ENCODE measurements around the gene UBE2E3. TPM values are rescaled to one million over a fixed set of nuclear protein-coding genes. Genes with fewer than 3 reads are reported as not detected.

The UBE2E3 gene
- total RNA-seq, 2 experiments from 2014 or later, result 37.0 to 69.6 TPM

GRCh38 chr2:180978903-180979748 lies 1.3 kb upstream of the UBE2E3 start:
- DNase-seq (no peak), ATAC-seq (no peak)
- no peaks in the 10 kb centered on the region for H3K9me3 Mint-ChIP-seq (ENCODE audit: low read depth)
- H3K4me1 Mint-ChIP-seq, result peaks cover 34% of the 10 kb centered on the region
- POLR2A ChIA-PET, result interaction anchor here (1.7 kb wide), 1 partner anchor 41 kb away, joined by 6 read pairs; no protein-coding TSS in a partner anchor
- peak overlapping the region; percentile 61 for H3K4me3 Mint-ChIP-seq
- CTCF ChIA-PET, result interaction anchor here (0.6 to 3.8 kb wide), 5 partner anchors 10 to 178 kb away, joined by 3 to 20 read pairs (median 3); no protein-coding TSS in a partner anchor
- peak overlapping the region; percentile 78 for H3K27ac Mint-ChIP-seq
- no peaks in the 10 kb centered on the region for H3K27me3 Mint-ChIP-seq
- intact Hi-C loops (cut with DNase I, micrococcal nuclease), result loop anchor here in 1 of 2 experiments (2.0 kb wide), 1 partner anchor 30 kb away; no protein-coding TSS in a partner anchor
- H3K36me3 Mint-ChIP-seq (ENCODE audit: low read depth), result peaks cover 17% of the 10 kb centered on the region

GRCh38 chr2:180979749-180980105 lies 678 bp upstream of the UBE2E3 start:
- peak overlapping the region; percentile 61 for H3K4me3 Mint-ChIP-seq
- H3K27ac Mint-ChIP-seq, result peak overlapping the region; percentile 78
- DNase-seq, result no peak
- no peak for ATAC-seq
- intact Hi-C loops (cut with DNase I, micrococcal nuclease), result loop anchor here (1.0 to 10.0 kb wide), 10 partner anchors 31 to 1738 kb away; partner anchors contain the start of genes CWC22 (in 2 of the 2), DNAJC10 (in 1 of the 2), ITGA4 (in 1 of the 2) and ITPRID2 (in 1 of the 2)
- POLR2A ChIA-PET, result interaction anchor here (0.7 to 1.7 kb wide), 2 partner anchors 42 to 54 kb away, joined by 3 to 6 read pairs; no protein-coding TSS in a partner anchor
- H3K9me3 Mint-ChIP-seq (ENCODE audit: low read depth), result no peaks in the 10 kb centered on the region
- H3K27me3 Mint-ChIP-seq, result no peaks in the 10 kb centered on the region
- CTCF ChIA-PET, result interaction anchor here (0.9 to 3.8 kb wide), 3 partner anchors 10 to 12 kb away, joined by 3 to 20 read pairs (median 5); no protein-coding TSS in a partner anchor
- peaks cover 22% of the 10 kb centered on the region for H3K36me3 Mint-ChIP-seq (ENCODE audit: low read depth)
- H3K4me1 Mint-ChIP-seq, result peaks cover 37% of the 10 kb centered on the region

- Mint-ChIP-seq H3K4me1 (peaks cover 48% of the 10 kb centered on the region), H3K27me3 (no peaks in the 10 kb centered on the region), H3K36me3 (ENCODE audit: low read depth) (peaks cover 27% of the 10 kb centered on the region), H3K27ac (peak overlapping the region; percentile 95), H3K9me3 (ENCODE audit: low read depth) (no peaks in the 10 kb centered on the region), H3K4me3 (peak overlapping the region; percentile 94)
- CTCF ChIA-PET, result interaction anchor here (0.7 to 3.8 kb wide), 17 partner anchors 8 to 481 kb away, joined by 3 to 20 read pairs (median 3); no protein-coding TSS in a partner anchor
- ATAC-seq (peak; percentile 5), DNase-seq (peak; percentile 38)
- intact Hi-C loops (cut with DNase I, micrococcal nuclease), result loop anchor here (1.0 to 10.0 kb wide), 9 partner anchors 42 to 1736 kb away; partner anchors contain the start of genes CWC22 (in 2 of the 2), DNAJC10 (in 1 of the 2), ITGA4 (in 1 of the 2) and ITPRID2 (in 1 of the 2)
- POLR2A ChIA-PET, result interaction anchor here (1.0 kb wide), 1 partner anchor 11 kb away, joined by 5 read pairs; no protein-coding TSS in a partner anchor
Observed at GRCh38 chr2:180980943-180981911, 822 bp downstream of the UBE2E3 start.

- ChIA-PET POLR2A (no interaction called here), CTCF (interaction anchor here (0.6 to 1.2 kb wide), 5 partner anchors 13 to 315 kb away, joined by 3 to 5 read pairs (median 3); no protein-coding TSS in a partner anchor)
- no peak overlapping the region for H3K27ac Mint-ChIP-seq
- intact Hi-C loops (cut with DNase I, micrococcal nuclease), result loop anchor here (2.0 to 10.0 kb wide), 6 partner anchors 47 to 1734 kb away; partner anchors contain the start of genes CWC22 (in 1 of the 2), DNAJC10 (in 1 of the 2), ITGA4 (in 1 of the 2) and ITPRID2 (in 1 of the 2)
- ATAC-seq, result peak; percentile 40
- no peaks in the 10 kb centered on the region for H3K27me3 Mint-ChIP-seq
- peaks cover 27% of the 10 kb centered on the region for H3K36me3 Mint-ChIP-seq (ENCODE audit: low read depth)
- H3K4me1 Mint-ChIP-seq, result peaks cover 48% of the 10 kb centered on the region
- no peak overlapping the region for H3K4me3 Mint-ChIP-seq
- peak; percentile 40 for DNase-seq
- H3K9me3 Mint-ChIP-seq (ENCODE audit: low read depth), result no peaks in the 10 kb centered on the region
Observed at GRCh38 chr2:180983468-180984242, 3.2 kb downstream of the UBE2E3 start.

- intact Hi-C loops (cut with DNase I, micrococcal nuclease), result loop anchor here (1.0 to 10.0 kb wide), 2 partner anchors 7 to 981 kb away; partner anchors contain the start of gene CWC22 (in 1 of the 2)
- H3K36me3 Mint-ChIP-seq (ENCODE audit: low read depth), result peaks cover 29% of the 10 kb centered on the region
- H3K27ac Mint-ChIP-seq, result no peak overlapping the region
- DNase-seq (no peak), ATAC-seq (no peak)
- ChIA-PET POLR2A (no interaction called here), CTCF (no interaction called here)
- H3K4me1 Mint-ChIP-seq, result peaks cover 48% of the 10 kb centered on the region
- H3K4me3 Mint-ChIP-seq, result no peak overlapping the region
- H3K9me3 Mint-ChIP-seq (ENCODE audit: low read depth), result no peaks in the 10 kb centered on the region
- no peaks in the 10 kb centered on the region for H3K27me3 Mint-ChIP-seq
Observed at GRCh38 chr2:180985771-180986395, 5.5 kb downstream of the UBE2E3 start.

- Mint-ChIP-seq H3K27me3 (no peaks in the 10 kb centered on the region), H3K4me3 (no peak overlapping the region), H3K9me3 (ENCODE audit: low read depth) (no peaks in the 10 kb centered on the region), H3K36me3 (ENCODE audit: low read depth) (peaks cover 31% of the 10 kb centered on the region), H3K4me1 (peaks cover 43% of the 10 kb centered on the region), H3K27ac (no peak overlapping the region)
- intact Hi-C loops (cut with DNase I, micrococcal nuclease), result loop anchor here in 1 of 2 experiments (10.0 kb wide), 1 partner anchor 982 kb away; the partner anchor contains the start of gene CWC22
- ATAC-seq (no peak), DNase-seq (no peak)
- ChIA-PET POLR2A (no interaction called here), CTCF (no interaction called here)
Observed at GRCh38 chr2:180987146-180987545, 6.7 kb downstream of the UBE2E3 start.

- POLR2A ChIA-PET, result no interaction called here
- H3K27ac Mint-ChIP-seq, result no peak overlapping the region
- no peak overlapping the region for H3K4me3 Mint-ChIP-seq
- H3K36me3 Mint-ChIP-seq (ENCODE audit: low read depth), result peaks cover 22% of the 10 kb centered on the region
- CTCF ChIA-PET, result interaction anchor here (1.0 kb wide), 1 partner anchor 9 kb away, joined by 3 read pairs; no protein-coding TSS in a partner anchor
- H3K4me1 Mint-ChIP-seq, result peaks cover 18% of the 10 kb centered on the region
- no peaks in the 10 kb centered on the region for H3K9me3 Mint-ChIP-seq (ENCODE audit: low read depth)
- intact Hi-C loops (cut with DNase I, micrococcal nuclease), result no loop called here
- ATAC-seq (no peak), DNase-seq (no peak)
- H3K27me3 Mint-ChIP-seq, result no peaks in the 10 kb centered on the region
Observed at GRCh38 chr2:180990337-180990736, 9.9 kb downstream of the UBE2E3 start.

GRCh38 chr2:180990794-180991193 lies 10.4 kb downstream of the UBE2E3 start:
- Mint-ChIP-seq H3K4me3 (no peak overlapping the region), H3K27me3 (no peaks in the 10 kb centered on the region), H3K27ac (no peak overlapping the region), H3K36me3 (ENCODE audit: low read depth) (peaks cover 21% of the 10 kb centered on the region), H3K4me1 (peaks cover 17% of the 10 kb centered on the region), H3K9me3 (ENCODE audit: low read depth) (no peaks in the 10 kb centered on the region)
- POLR2A ChIA-PET, result no interaction called here
- ATAC-seq (no peak), DNase-seq (no peak)
- CTCF ChIA-PET, result interaction anchor here (0.6 to 1.0 kb wide), 2 partner anchors 9 to 19 kb away, joined by 3 read pairs; no protein-coding TSS in a partner anchor
- intact Hi-C loops (cut with DNase I, micrococcal nuclease), result no loop called here

- Mint-ChIP-seq H3K27ac (no peak overlapping the region), H3K4me3 (no peak overlapping the region), H3K27me3 (no peaks in the 10 kb centered on the region), H3K36me3 (ENCODE audit: low read depth) (peaks cover 21% of the 10 kb centered on the region), H3K9me3 (ENCODE audit: low read depth) (no peaks in the 10 kb centered on the region), H3K4me1 (peaks cover 17% of the 10 kb centered on the region)
- intact Hi-C loops (cut with DNase I, micrococcal nuclease), result no loop called here
- DNase-seq (no peak), ATAC-seq (no peak)
- ChIA-PET POLR2A (no interaction called here), CTCF (interaction anchor here (0.6 to 2.1 kb wide), 3 partner anchors 10 to 18 kb away, joined by 3 to 7 read pairs (median 3); no protein-coding TSS in a partner anchor)
Observed at GRCh38 chr2:180991361-180991760, 11.0 kb downstream of the UBE2E3 start.

GRCh38 chr2:180991820-180992219 lies 11.4 kb downstream of the UBE2E3 start:
- Mint-ChIP-seq H3K4me3 (no peak overlapping the region), H3K27ac (no peak overlapping the region), H3K4me1 (peaks cover 18% of the 10 kb centered on the region), H3K27me3 (no peaks in the 10 kb centered on the region), H3K9me3 (ENCODE audit: low read depth) (no peaks in the 10 kb centered on the region), H3K36me3 (ENCODE audit: low read depth) (peaks cover 21% of the 10 kb centered on the region)
- POLR2A ChIA-PET, result no interaction called here
- CTCF ChIA-PET, result interaction anchor here (0.8 to 2.1 kb wide), 2 partner anchors 10 to 12 kb away, joined by 3 to 7 read pairs; no protein-coding TSS in a partner anchor
- ATAC-seq (no peak), DNase-seq (no peak)
- intact Hi-C loops (cut with DNase I, micrococcal nuclease), result no loop called here
